H9 (cell line): Measurements from ENCODE around the gene NFASC. TPM values are rescaled to one million over a fixed set of nuclear protein-coding genes. Genes with fewer than 3 reads are reported as not detected.

Experiments
- DNase-seq: peaks from one replicate; pipeline ENCODE4 v3.0.0-alpha.2; 2017
- H2AFZ ChIP-seq: one replicate; pipeline ENCODE4 v1.6.1; 2013; ENCODE audit warnings: mild to moderate bottlenecking, low read length, control low read depth, moderate library complexity
- H2AK5ac ChIP-seq: 2 replicates; pipeline ENCODE4 v1.6.1; 2013; ENCODE audit warnings: low read length, control low read depth, mixed read lengths; ENCODE audit not compliant: insufficient read length
- H2BK120ac ChIP-seq: one replicate; pipeline ENCODE4 v1.6.1; 2013; ENCODE audit warnings: low read depth, mild to moderate bottlenecking, low read length, control low read depth, inconsistent platforms; ENCODE audit not compliant: poor library complexity, severe bottlenecking
- H2BK12ac ChIP-seq: 2 replicates; pipeline ENCODE4 v1.6.1; 2013; ENCODE audit warnings: low read length, control low read depth, mixed read lengths, low read depth; ENCODE audit not compliant: insufficient read length
- H2BK15ac ChIP-seq: 2 replicates; pipeline ENCODE4 v1.6.1; 2013; ENCODE audit warnings: low read depth, low read length, control low read depth
- H2BK20ac ChIP-seq: one replicate; pipeline ENCODE4 v1.6.1; 2013; ENCODE audit warnings: low read depth, mild to moderate bottlenecking, low read length, control low read depth, inconsistent platforms; ENCODE audit not compliant: poor library complexity, severe bottlenecking
- H2BK5ac ChIP-seq: 2 replicates; pipeline ENCODE4 v1.6.1; 2013; ENCODE audit warnings: low read length, control low read depth, mixed read lengths; ENCODE audit not compliant: insufficient read length
- H3K14ac ChIP-seq: 2 replicates; pipeline ENCODE4 v1.6.1; 2013; ENCODE audit warnings: low read length, control low read depth; ENCODE audit not compliant: insufficient read depth
- H3K18ac ChIP-seq: 2 replicates; pipeline ENCODE4 v1.6.1; 2013; ENCODE audit warnings: low read depth, mild to moderate bottlenecking, mixed read lengths, low read length, control low read depth; ENCODE audit not compliant: insufficient read length
- H3K23ac ChIP-seq: 2 replicates; pipeline ENCODE4 v1.6.1; 2013; ENCODE audit warnings: low read length, control low read depth, mixed read lengths, low read depth; ENCODE audit not compliant: insufficient read length
- H3K23me2 ChIP-seq: 2 replicates; pipeline ENCODE4 v1.6.1; 2013; ENCODE audit warnings: low read depth, mild to moderate bottlenecking, mixed read lengths, low read length, control low read depth; ENCODE audit not compliant: insufficient read length, poor library complexity, severe bottlenecking
- H3K27ac ChIP-seq: 2 replicates; pipeline ENCODE4 v1.5.1; 2013; ENCODE audit warnings: low read length, control low read depth, mixed read lengths, low read depth; ENCODE audit not compliant: insufficient read length
- H3K27me3 ChIP-seq: 2 replicates; pipeline ENCODE4 v1.6.1; 2013; ENCODE audit warnings: low read length, control low read depth, inconsistent platforms; ENCODE audit not compliant: insufficient read depth
- H3K4ac ChIP-seq: 2 replicates; pipeline ENCODE4 v1.6.1; 2013; ENCODE audit warnings: low read depth, mild to moderate bottlenecking, control low read depth, inconsistent platforms, low read length, moderate library complexity
- H3K4me1 ChIP-seq: 2 replicates; pipeline ENCODE4 v1.6.1; 2013; ENCODE audit warnings: low read length, control low read depth, inconsistent platforms; ENCODE audit not compliant: insufficient read depth
- H3K4me2 ChIP-seq: 2 replicates; pipeline ENCODE4 v1.6.1; 2013; ENCODE audit warnings: low read length, control low read depth, mixed read lengths; ENCODE audit not compliant: insufficient read length, insufficient read depth
- H3K56ac ChIP-seq: 2 replicates; pipeline ENCODE4 v1.6.1; 2013; ENCODE audit warnings: low read depth, mild to moderate bottlenecking, mixed read lengths, low read length, control low read depth; ENCODE audit not compliant: insufficient read length
- H3K79me1 ChIP-seq: 2 replicates; pipeline ENCODE4 v1.6.1; 2013; ENCODE audit warnings: low read depth, mild to moderate bottlenecking, moderate library complexity, low read length, control low read depth, inconsistent platforms; ENCODE audit not compliant: insufficient read depth, poor library complexity, severe bottlenecking
- H3K79me2 ChIP-seq: 2 replicates; pipeline ENCODE4 v1.6.1; 2013; ENCODE audit warnings: low read length, control low read depth, inconsistent platforms; ENCODE audit not compliant: insufficient read depth
- H3K9ac ChIP-seq: 2 replicates; pipeline ENCODE4 v1.6.1; 2013; ENCODE audit warnings: low read length, control low read depth, mixed read lengths; ENCODE audit not compliant: insufficient read length; ENCODE audit errors: extremely low read depth
- H3K9me3 ChIP-seq: one replicate; pipeline ENCODE4 v1.6.1; 2013; ENCODE audit warnings: low read depth, low read length, inconsistent platforms; ENCODE audit not compliant: control insufficient read depth
- H3T11ph ChIP-seq: one replicate; pipeline ENCODE4 v1.6.1; 2013; ENCODE audit warnings: mild to moderate bottlenecking, low read length, control low read depth, inconsistent platforms
- H4K20me1 ChIP-seq: one replicate; pipeline ENCODE4 v1.6.1; 2013; ENCODE audit not compliant: control insufficient read depth, insufficient read length, insufficient read depth
- H4K5ac ChIP-seq: 2 replicates; pipeline ENCODE4 v1.6.1; 2013; ENCODE audit warnings: low read depth, mild to moderate bottlenecking, mixed read lengths, low read length, control low read depth; ENCODE audit not compliant: insufficient read length
- H4K8ac ChIP-seq: replicated peaks from 2 replicates; pipeline ENCODE4 v1.6.1; 2013; ENCODE audit warnings: low read length, control low read depth, mixed read lengths, low read depth; ENCODE audit not compliant: insufficient read length
- H4K91ac ChIP-seq: 2 replicates; pipeline ENCODE4 v1.6.1; 2013; ENCODE audit warnings: low read depth, mild to moderate bottlenecking, moderate library complexity, mixed read lengths, low read length, control low read depth; ENCODE audit not compliant: insufficient read length
- H3K27ac Mint-ChIP-seq, 3 experiments: 2 replicates in 2 of 3; 3 replicates in 1 of 3; pipeline ENCODE4 v1.8.0; 2020 to 2021; ENCODE audit warnings: mixed read lengths in 3 of 3, mild to moderate bottlenecking in 1 of 3, moderate library complexity in 1 of 3
- H3K27me3 Mint-ChIP-seq: 2 replicates; pipeline ENCODE4 v1.8.0; 2021; ENCODE audit warnings: low read depth, mild to moderate bottlenecking, moderate library complexity, mixed read lengths
- H3K36me3 Mint-ChIP-seq, 3 experiments: 2 replicates in 2 of 3; 3 replicates in 1 of 3; pipeline ENCODE4 v1.8.0; 2020 to 2021; ENCODE audit warnings: low read depth in 3 of 3, mixed read lengths in 3 of 3; ENCODE audit not compliant: insufficient read depth in 1 of 3
- H3K4me1 Mint-ChIP-seq, 2 experiments: 2 replicates each; pipeline ENCODE4 v1.8.0; 2020; ENCODE audit warnings: mixed read lengths in 2 of 2
- H3K4me3 Mint-ChIP-seq, 2 experiments: 2 replicates in 1 of 2; 3 replicates in 1 of 2; pipeline ENCODE4 v1.8.0; 2020 to 2021; ENCODE audit warnings: mild to moderate bottlenecking in 2 of 2, mixed read lengths in 2 of 2, moderate library complexity in 1 of 2
- H3K9me3 Mint-ChIP-seq, 2 experiments: 2 replicates in 1 of 2; 3 replicates in 1 of 2; pipeline ENCODE4 v1.8.0; 2020; ENCODE audit warnings: mild to moderate bottlenecking in 2 of 2, mixed read lengths in 2 of 2, moderate library complexity in 1 of 2
- WGBS: extraction: QIAGEN DNeasy Blood & Tissue Kit; methylation state at CpG from one replicate; pipeline ENCODE4 v1.1.7; 2013; ENCODE audit warnings: missing lambda C conversion rate, low lambda C conversion rate, mixed read lengths; ENCODE audit not compliant: insufficient read length; ENCODE audit errors: extremely low coverage; 5-methylcytosine and 5-hydroxymethylcytosine counted together
- total RNA-seq: library from RNA; stranded (reverse); gene quantifications from 2 replicates; pipeline ENCODE4 v1.2.1, GENCODE V29; 2021
- TF ChIP-seq, protein P1 (sequence below): fragments of 200-600 bp; sonication (generic); conservative IDR thresholded peaks from 3 replicates; pipeline ENCODE4 v1.8.0; 2021; ENCODE audit warnings: antibody characterized with exemption, mild to moderate bottlenecking

Gene NFASC
- total RNA-seq, 1 experiment from 2014 or later, result 5.0 TPM

DNA sequence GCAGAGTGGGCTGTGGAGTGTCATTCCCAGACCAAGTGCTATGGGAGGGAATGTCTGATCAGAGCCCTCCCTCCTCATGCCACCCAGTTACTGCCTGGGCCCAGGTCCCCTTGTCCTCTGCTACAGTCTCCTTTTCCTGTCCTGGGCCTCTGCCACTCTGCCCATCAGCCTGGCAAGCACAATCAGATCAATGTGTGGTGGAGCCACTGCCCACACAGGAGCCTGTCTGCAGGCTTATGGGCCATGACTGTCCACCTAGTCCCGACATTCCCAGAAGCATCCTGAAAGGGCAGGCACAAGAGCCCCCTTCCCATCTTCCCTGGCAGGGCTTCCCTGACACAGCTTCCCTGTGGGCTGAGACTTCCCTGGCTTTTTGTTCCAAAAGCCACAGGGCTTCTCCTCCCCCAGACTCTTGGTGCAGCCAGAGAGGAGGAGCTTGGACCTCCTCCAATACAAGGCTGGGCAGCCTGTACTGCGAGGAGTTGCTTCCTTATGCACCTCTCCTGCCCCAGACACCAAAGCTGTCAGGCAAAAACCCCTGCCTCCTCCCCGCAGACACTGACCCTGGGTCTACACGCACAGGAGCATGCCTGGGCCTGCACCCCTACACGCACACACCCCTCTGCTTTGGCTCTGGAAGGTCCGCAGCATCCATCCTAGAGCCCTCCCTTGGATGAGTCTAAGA lies 143.2 kb downstream of the NFASC start:
- Mint-ChIP-seq H3K4me3 (peak overlapping the region in 1 of 2 experiments; percentile 36; a peak in 2 of 5 replicates), H3K27ac (peak overlapping the region in 2 of 3 experiments; percentile 14 to 78; a peak in 3 of 7 replicates), H3K9me3 (no peaks in the 10 kb centered on the region), H3K4me1 (peaks cover 31% of the 10 kb centered on the region in 2 experiments), H3K36me3 (no peaks in the 10 kb centered on the region), H3K27me3 (peaks cover 15% of the 10 kb centered on the region)
- H3K23ac ChIP-seq, result no peak overlapping the region
- TF ChIP-seq, protein P1, sequence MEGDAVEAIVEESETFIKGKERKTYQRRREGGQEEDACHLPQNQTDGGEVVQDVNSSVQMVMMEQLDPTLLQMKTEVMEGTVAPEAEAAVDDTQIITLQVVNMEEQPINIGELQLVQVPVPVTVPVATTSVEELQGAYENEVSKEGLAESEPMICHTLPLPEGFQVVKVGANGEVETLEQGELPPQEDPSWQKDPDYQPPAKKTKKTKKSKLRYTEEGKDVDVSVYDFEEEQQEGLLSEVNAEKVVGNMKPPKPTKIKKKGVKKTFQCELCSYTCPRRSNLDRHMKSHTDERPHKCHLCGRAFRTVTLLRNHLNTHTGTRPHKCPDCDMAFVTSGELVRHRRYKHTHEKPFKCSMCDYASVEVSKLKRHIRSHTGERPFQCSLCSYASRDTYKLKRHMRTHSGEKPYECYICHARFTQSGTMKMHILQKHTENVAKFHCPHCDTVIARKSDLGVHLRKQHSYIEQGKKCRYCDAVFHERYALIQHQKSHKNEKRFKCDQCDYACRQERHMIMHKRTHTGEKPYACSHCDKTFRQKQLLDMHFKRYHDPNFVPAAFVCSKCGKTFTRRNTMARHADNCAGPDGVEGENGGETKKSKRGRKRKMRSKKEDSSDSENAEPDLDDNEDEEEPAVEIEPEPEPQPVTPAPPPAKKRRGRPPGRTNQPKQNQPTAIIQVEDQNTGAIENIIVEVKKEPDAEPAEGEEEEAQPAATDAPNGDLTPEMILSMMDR, result no peak
- H4K91ac ChIP-seq, result no peak overlapping the region
- H2AFZ ChIP-seq, result no peak overlapping the region
- H2BK5ac ChIP-seq, result no peak overlapping the region
- no peak overlapping the region for H2BK20ac ChIP-seq
- H3K14ac ChIP-seq, result peak overlapping the region; percentile 18; the same call in 1 of the 2 replicates
- no peak overlapping the region for H2BK120ac ChIP-seq
- no CpG with 5 or more reads among the region's 6 CpGs for WGBS
- no peak overlapping the region for H3T11ph ChIP-seq
- H4K8ac ChIP-seq, result no peak overlapping the region
- no peak overlapping the region for H3K18ac ChIP-seq
- H3K79me1 ChIP-seq, result no peaks in the 10 kb centered on the region
- no peak overlapping the region for H3K9ac ChIP-seq
- peaks cover 3% of the 10 kb centered on the region; the same call in 1 of the 2 replicates for H3K4me1 ChIP-seq
- H4K20me1 ChIP-seq, result no peaks in the 10 kb centered on the region
- no peak overlapping the region for H2AK5ac ChIP-seq
- no peaks in the 10 kb centered on the region for H3K79me2 ChIP-seq
- no peaks in the 10 kb centered on the region for H3K23me2 ChIP-seq
- H3K56ac ChIP-seq, result no peak overlapping the region
- H4K5ac ChIP-seq, result no peak overlapping the region
- H3K4ac ChIP-seq, result no peak overlapping the region
- no peak overlapping the region for H3K27ac ChIP-seq
- no peak overlapping the region for H3K4me2 ChIP-seq
- H2BK15ac ChIP-seq, result no peak overlapping the region
- no peaks in the 10 kb centered on the region for H3K27me3 ChIP-seq
- no peak overlapping the region for H2BK12ac ChIP-seq
- H3K9me3 ChIP-seq, result no peaks in the 10 kb centered on the region
- no peak for DNase-seq
